IPS DF 6.9 (cell line): ENCODE results near the gene NKTR.
"Not testable (repeated sequence)": the region's sequence is repeated elsewhere in the genome, so short reads cannot be mapped to it uniquely, and the experiment has no call there.

Experiments
- DNase-seq: peaks from one replicate; pipeline ENCODE4 v3.0.0-alpha.2; 2013; ENCODE audit warnings: low read depth, low spot score
- H3K27ac ChIP-seq: one replicate; pipeline ENCODE4 v1.5.1; 2013; ENCODE audit warnings: low read length, control low read depth
- H3K27me3 ChIP-seq: 2 replicates; pipeline ENCODE4 v1.6.1; 2013; ENCODE audit warnings: mild to moderate bottlenecking, low read length; ENCODE audit not compliant: control insufficient read depth, insufficient read depth
- H3K36me3 ChIP-seq: 2 replicates; pipeline ENCODE4 v1.6.1; 2013; ENCODE audit warnings: low read length; ENCODE audit not compliant: control insufficient read depth, insufficient read depth
- H3K4me1 ChIP-seq: 2 replicates; pipeline ENCODE4 v1.6.1; 2013; ENCODE audit warnings: low read length; ENCODE audit not compliant: control insufficient read depth, insufficient read depth
- H3K4me3 ChIP-seq: 2 replicates; pipeline ENCODE4 v1.5.1; 2013; ENCODE audit warnings: mild to moderate bottlenecking, low read length
- H3K9me3 ChIP-seq: 2 replicates; pipeline ENCODE4 v1.6.1; 2013; ENCODE audit warnings: low read length, inconsistent platforms; ENCODE audit not compliant: control insufficient read depth, insufficient read depth
- whole genome bisulfite sequencing: extraction: QIAGEN DNeasy Blood & Tissue Kit; methylation state at CpG from one replicate; pipeline ENCODE4 v1.1.7; 2013; ENCODE audit warnings: mixed read lengths, missing lambda C conversion rate; ENCODE audit not compliant: insufficient read length, insufficient coverage; 5-methylcytosine and 5-hydroxymethylcytosine counted together

Gene NKTR

GRCh38 chr3:42595682-42596081 is 4.8 kb upstream of the NKTR start:
- Histone ChIP-seq H3K4me3 (no peak overlapping the region), H3K9me3 (no peaks in the 10 kb centered on the region), H3K4me1 (no peaks in the 10 kb centered on the region), H3K27ac (no peak overlapping the region), H3K27me3 (no peaks in the 10 kb centered on the region), H3K36me3 (no peaks in the 10 kb centered on the region; the same call in 1 of the 2 replicates)
- no peak for DNase-seq
- no CpG with 5 or more reads among the region's 4 CpGs for WGBS

- H3K36me3 ChIP-seq, H3K4me3 ChIP-seq, H3K4me1 ChIP-seq, H3K27me3 ChIP-seq, H3K27ac ChIP-seq, DNase-seq, H3K9me3 ChIP-seq: not testable (repeated sequence)
- no CpG with 5 or more reads among the region's 7 CpGs for WGBS
These were observed 3.4 kb upstream of the NKTR start for GRCh38 chr3:42597098-42597497.

DNA sequence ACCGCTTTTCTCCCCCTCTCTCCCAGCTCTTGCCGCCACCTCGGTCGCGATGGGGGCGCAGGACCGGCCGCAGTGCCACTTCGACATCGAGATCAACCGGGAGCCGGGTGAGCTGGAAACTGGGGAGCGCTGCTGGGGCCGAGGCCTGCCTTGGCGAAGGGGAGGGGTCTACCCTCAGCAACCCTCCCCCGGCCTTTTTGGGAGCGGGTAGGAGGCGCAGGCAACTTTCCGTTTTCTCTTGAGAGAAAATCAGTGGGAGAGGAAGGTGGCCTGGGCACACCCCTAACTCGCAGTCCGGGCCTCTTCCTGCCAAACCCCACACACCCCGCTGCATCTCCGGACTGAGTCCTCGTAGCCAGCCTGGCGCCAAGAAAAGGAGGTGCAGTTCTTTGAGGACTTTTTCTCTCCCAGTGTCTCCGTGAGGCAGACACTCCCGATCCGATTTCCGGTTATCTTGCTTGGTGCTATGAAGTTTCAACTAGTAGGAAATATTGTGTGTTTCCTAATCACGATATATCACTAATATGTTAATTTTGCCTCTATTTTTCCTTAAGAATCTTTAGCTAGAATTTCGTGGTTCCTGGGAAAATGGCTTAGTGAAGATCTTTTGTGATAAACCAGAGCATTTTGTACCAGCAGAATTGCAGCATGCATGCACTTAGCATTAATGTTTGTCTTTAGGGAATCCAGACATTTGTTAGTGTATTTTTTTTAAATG is 631 bp downstream of the NKTR start:
- no peaks in the 10 kb centered on the region for H3K4me1 ChIP-seq
- DNase-seq: peak; percentile 27
- no peaks in the 10 kb centered on the region; the same call in 1 of the 2 replicates for H3K36me3 ChIP-seq
- no peaks in the 10 kb centered on the region for H3K9me3 ChIP-seq
- H3K27ac ChIP-seq: no peak overlapping the region
- no peaks in the 10 kb centered on the region for H3K27me3 ChIP-seq
- H3K4me3 ChIP-seq: peak overlapping the region; percentile 84
- WGBS: no CpG with 5 or more reads among the region's 31 CpGs

DNA sequence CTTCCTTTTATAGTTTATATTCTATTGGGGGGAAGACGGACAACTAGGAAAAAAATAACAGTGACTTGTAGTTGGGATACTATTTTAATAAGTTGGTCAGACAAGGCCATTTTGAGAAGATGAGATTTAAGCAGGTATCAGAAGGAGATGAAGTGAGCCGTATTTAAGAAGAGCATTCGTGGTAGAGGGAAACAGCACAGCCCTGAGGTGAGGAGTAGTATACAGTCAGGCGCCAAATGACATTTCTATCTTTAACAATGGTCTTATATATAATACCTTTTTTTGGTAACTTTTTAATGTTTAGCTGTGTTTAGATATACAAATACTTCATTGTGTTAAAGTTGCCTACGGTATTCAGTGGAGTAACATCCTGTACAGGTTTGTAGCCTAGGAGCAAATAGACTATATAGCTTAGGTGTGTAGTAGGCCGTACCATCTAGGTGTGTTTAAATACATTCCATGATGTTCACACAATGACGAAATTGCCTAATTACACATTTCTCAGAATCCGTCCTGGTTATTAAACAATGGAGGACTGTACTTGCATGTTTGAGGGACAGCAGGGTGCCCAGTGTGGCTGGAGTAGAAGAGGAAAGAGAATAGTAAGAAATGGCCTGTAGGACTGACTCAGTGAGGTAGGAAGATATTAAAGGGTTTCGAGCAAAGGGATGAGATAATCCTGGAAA is 1.6 kb downstream of the NKTR start:
- DNase-seq: no peak
- H3K27me3 ChIP-seq: no peaks in the 10 kb centered on the region
- H3K36me3 ChIP-seq: no peaks in the 10 kb centered on the region; the same call in 1 of the 2 replicates
- no peaks in the 10 kb centered on the region for H3K9me3 ChIP-seq
- no peak overlapping the region for H3K27ac ChIP-seq
- no peaks in the 10 kb centered on the region for H3K4me1 ChIP-seq
- H3K4me3 ChIP-seq: peak overlapping the region; percentile 84; the same call in 1 of the 2 replicates
- no CpG with 5 or more reads among the region's 9 CpGs for WGBS

- Histone ChIP-seq H3K36me3 (no peaks in the 10 kb centered on the region), H3K27ac (no peak overlapping the region), H3K4me1 (no peaks in the 10 kb centered on the region), H3K4me3 (no peak overlapping the region), H3K27me3 (no peaks in the 10 kb centered on the region), H3K9me3 (no peaks in the 10 kb centered on the region)
- no CpG with 5 or more reads among the region's 1 CpG for WGBS
- DNase-seq: no peak
These were observed 2.5 kb downstream of the NKTR start for GRCh38 chr3:42602961-42603360.

DNA sequence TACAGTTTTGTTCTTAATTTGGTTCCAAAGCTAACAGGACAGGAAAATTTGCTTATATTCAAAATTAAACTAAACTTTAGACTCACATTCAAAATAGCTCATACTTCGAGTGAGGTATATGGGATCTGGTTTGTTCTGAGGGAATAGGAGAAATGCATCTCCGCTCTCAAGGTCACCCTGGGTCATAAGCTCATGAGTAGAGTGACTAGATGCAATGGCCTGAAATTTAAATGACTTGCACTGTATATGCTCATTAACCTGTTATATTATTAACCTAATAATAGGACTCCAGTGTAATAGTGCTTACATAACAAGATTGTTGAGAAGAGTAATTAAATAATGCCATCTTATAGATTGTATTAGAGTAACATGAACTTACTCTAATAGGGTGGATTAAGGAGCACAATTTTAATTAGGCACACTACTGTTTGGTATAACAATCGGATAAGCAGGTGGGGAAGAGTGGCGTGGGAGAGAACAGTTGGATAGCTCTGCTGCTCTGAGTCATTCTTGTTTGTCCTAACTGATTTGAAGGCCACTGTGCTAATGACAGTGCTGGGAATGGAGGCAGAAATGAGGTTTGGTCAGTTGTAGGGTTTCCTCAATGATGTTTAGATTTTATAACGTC is 5.2 kb downstream of the NKTR start:
- Histone ChIP-seq H3K27ac (no peak overlapping the region), H3K4me3 (no peak overlapping the region), H3K27me3 (no peaks in the 10 kb centered on the region), H3K4me1 (no peaks in the 10 kb centered on the region), H3K36me3 (no peaks in the 10 kb centered on the region), H3K9me3 (no peaks in the 10 kb centered on the region)
- no CpG with 5 or more reads among the region's 5 CpGs for WGBS
- DNase-seq: no peak

DNA sequence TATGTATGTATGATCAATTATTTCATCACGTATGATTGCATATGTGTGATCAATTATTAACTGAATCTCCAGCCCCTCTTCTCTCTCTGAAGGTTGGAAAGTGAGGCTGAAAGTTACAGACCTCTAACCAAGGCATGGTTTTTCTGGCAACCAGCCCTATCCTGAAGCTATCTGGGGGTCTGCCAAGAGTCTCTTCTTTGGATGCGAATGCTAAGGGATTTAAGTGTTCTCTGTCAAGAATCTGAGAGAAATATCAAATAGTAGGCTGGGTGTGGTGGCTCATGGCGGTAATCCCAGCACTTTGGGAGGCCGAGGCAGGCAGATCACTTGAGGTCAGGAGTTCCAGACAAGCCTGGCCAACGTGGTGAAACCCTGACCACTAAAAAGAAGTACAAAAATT is 8.1 kb downstream of the NKTR start:
- no peaks in the 10 kb centered on the region for H3K9me3 ChIP-seq
- no peak overlapping the region for H3K27ac ChIP-seq
- no peaks in the 10 kb centered on the region for H3K27me3 ChIP-seq
- H3K36me3 ChIP-seq: no peaks in the 10 kb centered on the region
- DNase-seq: no peak
- WGBS: no CpG with 5 or more reads among the region's 5 CpGs
- H3K4me1 ChIP-seq: no peaks in the 10 kb centered on the region
- H3K4me3 ChIP-seq: no peak overlapping the region

DNA sequence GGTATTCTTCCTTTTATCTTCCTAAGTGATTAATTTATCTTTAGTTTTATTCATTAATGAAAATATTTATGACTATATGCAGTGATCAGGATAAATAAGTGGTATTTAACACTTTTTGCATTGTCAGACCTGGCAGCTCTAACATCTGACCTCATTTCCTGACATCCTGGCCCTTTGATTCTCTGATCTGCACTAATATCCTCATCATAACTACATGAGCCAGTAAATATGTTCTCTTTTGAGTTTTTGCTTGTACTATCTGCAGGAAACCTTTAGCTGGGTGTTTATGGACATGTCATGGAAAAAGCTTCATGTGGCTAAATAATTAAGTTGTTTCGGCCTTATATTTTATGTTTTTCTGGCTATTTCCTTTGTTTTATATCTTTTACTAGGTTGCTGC is 10.5 kb downstream of the NKTR start:
- Histone ChIP-seq H3K9me3 (no peaks in the 10 kb centered on the region), H3K27me3 (no peaks in the 10 kb centered on the region), H3K27ac (no peak overlapping the region), H3K36me3 (no peaks in the 10 kb centered on the region), H3K4me1 (no peaks in the 10 kb centered on the region), H3K4me3 (no peak overlapping the region)
- no CpG with 5 or more reads among the region's 1 CpG for WGBS
- DNase-seq: no peak

DNA sequence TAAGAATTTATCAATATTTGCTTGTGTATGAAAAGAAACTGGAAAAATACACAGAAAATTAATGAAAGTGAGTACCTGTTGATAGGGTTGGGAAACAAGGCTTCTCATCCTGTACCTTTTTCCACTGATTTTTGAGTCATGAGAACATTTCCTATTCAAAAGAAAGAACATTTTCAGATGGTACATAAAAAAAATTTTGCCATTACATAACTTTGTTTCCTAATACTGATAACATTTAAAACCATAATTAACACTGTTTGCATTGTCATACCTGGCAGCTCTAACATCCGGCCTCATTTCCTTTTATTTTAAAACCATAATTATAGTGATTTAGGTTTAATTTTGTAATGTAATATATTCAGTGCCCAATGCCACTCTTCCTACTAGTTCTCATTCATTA is 11.7 kb downstream of the NKTR start:
- Histone ChIP-seq H3K27me3 (no peaks in the 10 kb centered on the region), H3K27ac (no peak overlapping the region), H3K4me3 (no peak overlapping the region), H3K9me3 (no peaks in the 10 kb centered on the region), H3K36me3 (no peaks in the 10 kb centered on the region), H3K4me1 (no peaks in the 10 kb centered on the region)
- WGBS: no CpG with 5 or more reads among the region's 1 CpG
- DNase-seq: no peak

DNA sequence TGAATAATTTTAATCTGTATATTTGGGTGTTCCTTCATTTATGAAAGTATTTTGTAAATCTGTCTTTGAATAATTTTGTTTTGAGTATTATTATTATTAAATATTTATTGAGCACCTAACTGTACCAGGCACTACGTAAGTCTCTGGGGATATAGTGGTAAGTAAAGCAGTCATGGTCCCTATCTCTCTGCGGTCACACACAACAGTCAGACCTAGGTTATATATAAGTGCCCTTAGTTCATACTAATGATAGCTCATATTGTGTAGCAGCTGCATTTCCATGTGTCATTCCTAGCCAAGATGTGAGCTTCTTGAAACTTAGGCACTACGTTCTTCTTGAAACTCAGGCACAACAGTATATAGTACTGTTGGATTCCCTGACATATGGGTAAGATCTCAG is 12.4 kb downstream of the NKTR start:
- no peak overlapping the region for H3K27ac ChIP-seq
- no peak overlapping the region for H3K4me3 ChIP-seq
- no peaks in the 10 kb centered on the region for H3K27me3 ChIP-seq
- DNase-seq: no peak
- WGBS: no CpG with 5 or more reads among the region's 3 CpGs
- no peaks in the 10 kb centered on the region for H3K4me1 ChIP-seq
- no peaks in the 10 kb centered on the region for H3K9me3 ChIP-seq
- H3K36me3 ChIP-seq: no peaks in the 10 kb centered on the region
